ENCODE data around the gene RXYLT1.
A peak's percentile ranks its signal among the peaks of the same experiment; 100 is the strongest.
"Not testable (repeated sequence)": the region's sequence is repeated elsewhere in the genome, so short reads cannot be mapped to it uniquely, and the experiment has no call there.

RXYLT1 gene

GRCh38 chr12:63805704-63806672, 26.3 kb downstream of the RXYLT1 start:
- DNase-seq, result no peak

- DNase-seq, result no peak
Observed at GRCh38 chr12:63808631-63809030, 28.9 kb downstream of the RXYLT1 start.

GRCh38 chr12:63809566-63809965, 29.9 kb downstream of the RXYLT1 start:
- no peak for DNase-seq

GRCh38 chr12:63811334-63811733, 31.6 kb downstream of the RXYLT1 start:
- no peak for DNase-seq

GRCh38 chr12:63811755-63812154, 32.0 kb downstream of the RXYLT1 start:
- no peak for DNase-seq

- DNase-seq, result no peak
Observed at GRCh38 chr12:63814146-63814772, 34.5 kb downstream of the RXYLT1 start.

- no peak for DNase-seq
Observed at GRCh38 chr12:63815482-63815852, 35.8 kb downstream of the RXYLT1 start.

- DNase-seq, result no peak
Observed at GRCh38 chr12:63816031-63816430, 36.3 kb downstream of the RXYLT1 start.

GRCh38 chr12:63820427-63820826, 40.7 kb downstream of the RXYLT1 start:
- no peak for DNase-seq

GRCh38 chr12:63821781-63822251, 42.1 kb downstream of the RXYLT1 start:
- DNase-seq, result no peak

- no peak for DNase-seq
Observed at GRCh38 chr12:63822352-63822751, 42.6 kb downstream of the RXYLT1 start.

- no peak for DNase-seq
Observed at GRCh38 chr12:63823040-63823439, 43.3 kb downstream of the RXYLT1 start.

- no peak for DNase-seq
Observed at GRCh38 chr12:63826006-63826585, 46.4 kb downstream of the RXYLT1 start.

- no peak for DNase-seq
Observed at GRCh38 chr12:63828867-63829266, 49.2 kb downstream of the RXYLT1 start.

GRCh38 chr12:63836046-63836445, 56.3 kb downstream of the RXYLT1 start:
- no peak for DNase-seq

- no peak for DNase-seq
Observed at GRCh38 chr12:63836936-63837335, 57.2 kb downstream of the RXYLT1 start.

GRCh38 chr12:63838411-63838810, 58.7 kb downstream of the RXYLT1 start:
- DNase-seq, result no peak

GRCh38 chr12:63841011-63841410, 61.3 kb downstream of the RXYLT1 start:
- no peak for DNase-seq

GRCh38 chr12:63841571-63841970, 61.9 kb downstream of the RXYLT1 start:
- no peak for DNase-seq

GRCh38 chr12:63842750-63843149, 63.0 kb downstream of the RXYLT1 start:
- not testable (repeated sequence) for DNase-seq

- no peak for DNase-seq
Observed at GRCh38 chr12:63843254-63843720, 63.6 kb downstream of the RXYLT1 start.

GRCh38 chr12:63843721-63844390, 64.1 kb downstream of the RXYLT1 start:
- peak; percentile 78 for DNase-seq
